Esophagus squamous epithelium (tissue), 5 donors: ENCODE data around the gene RAP1B. TPM values are rescaled to one million over a fixed set of nuclear protein-coding genes. Genes with fewer than 3 reads are reported as not detected.

Experiments
- DNase-seq: peaks from one replicate; lab custom pipeline; 2025; lab: John Stamatoyannopoulos, UW
- H3K27ac ChIP-seq, 4 donors: fragments of 200-600 bp; sonication (generic); one replicate each; pipeline ENCODE4 v1.5.1; 2016 to 2019; ENCODE audit warnings: mild to moderate bottlenecking in 1 of 4
- H3K27me3 ChIP-seq, 4 donors: fragments of 200-600 bp; sonication (generic); 1 replicate in 3 of 4; 2 replicates in 1 of 4; pipeline versions ENCODE4 v1.5.1 to v1.6.0; 2017 to 2021; ENCODE audit warnings: antibody characterized with exemption in 1 of 4
- H3K36me3 ChIP-seq, 3 donors: fragments of 200-600 bp; sonication (generic); one replicate each; pipeline ENCODE4 v1.5.1; 2016 to 2019
- H3K4me1 ChIP-seq, 3 donors: fragments of 200-600 bp; sonication (generic); one replicate each; pipeline ENCODE4 v1.5.1; 2017 to 2019
- H3K4me3 ChIP-seq, 4 donors: fragments of 200-600 bp; sonication (generic); 1 replicate in 3 of 4; 2 replicates in 1 of 4; pipeline ENCODE4 v1.5.1; 2016 to 2019; ENCODE audit warnings: mild to moderate bottlenecking in 2 of 4, moderate library complexity in 1 of 4
- H3K9me3 ChIP-seq, 3 donors: fragments of 200-600 bp; sonication (generic); one replicate each; pipeline ENCODE4 v1.5.1; 2016 to 2019
- POLR2A ChIP-seq, 4 donors: fragments of 450-650 bp; IDR thresholded peaks; one replicate each; pipeline ENCODE4 v1.6.1; 2017; ENCODE audit warnings: antibody characterized with exemption in 4 of 4, mild to moderate bottlenecking in 4 of 4, moderate library complexity in 3 of 4
- WGBS, 2 donors: methylation state at CpG; one replicate each; pipeline ENCODE4 v1.1.5; 2018; 5-methylcytosine and 5-hydroxymethylcytosine counted together
- intact Hi-C: fragments of 100-400 bp; cut with DNase I; formaldehyde crosslinking; loops from one replicate; pipeline ENCODE4 v1.15.0; 2022
- total RNA-seq, 4 donors: library from RNA; depleted of rRNA; stranded (reverse); fragments of >200 nt; gene quantifications; one replicate each; pipeline ENCODE4 v1.1.0, GENCODE V29; 2016
- TF ChIP-seq, protein P1 (sequence below), 6 experiments: fragments of 450-650 bp in 4 of 6; fragments of 200-600 bp in 2 of 6; sonication (generic) in 2 of 6; IDR thresholded peaks; one replicate each; pipeline ENCODE4 v1.5.1; 2016 to 2019; ENCODE audit warnings: antibody characterized with exemption in 6 of 6, mild to moderate bottlenecking in 4 of 6, moderate library complexity in 4 of 6
- donor health status: DM: yes; HTN: yes; CAD: no.

The RAP1B gene
- total RNA-seq: 100 to 1,000 TPM in 3 of 4 donors, 10 to 100 TPM in 1; 66.9 to 133 (median 120) TPM

DNA sequence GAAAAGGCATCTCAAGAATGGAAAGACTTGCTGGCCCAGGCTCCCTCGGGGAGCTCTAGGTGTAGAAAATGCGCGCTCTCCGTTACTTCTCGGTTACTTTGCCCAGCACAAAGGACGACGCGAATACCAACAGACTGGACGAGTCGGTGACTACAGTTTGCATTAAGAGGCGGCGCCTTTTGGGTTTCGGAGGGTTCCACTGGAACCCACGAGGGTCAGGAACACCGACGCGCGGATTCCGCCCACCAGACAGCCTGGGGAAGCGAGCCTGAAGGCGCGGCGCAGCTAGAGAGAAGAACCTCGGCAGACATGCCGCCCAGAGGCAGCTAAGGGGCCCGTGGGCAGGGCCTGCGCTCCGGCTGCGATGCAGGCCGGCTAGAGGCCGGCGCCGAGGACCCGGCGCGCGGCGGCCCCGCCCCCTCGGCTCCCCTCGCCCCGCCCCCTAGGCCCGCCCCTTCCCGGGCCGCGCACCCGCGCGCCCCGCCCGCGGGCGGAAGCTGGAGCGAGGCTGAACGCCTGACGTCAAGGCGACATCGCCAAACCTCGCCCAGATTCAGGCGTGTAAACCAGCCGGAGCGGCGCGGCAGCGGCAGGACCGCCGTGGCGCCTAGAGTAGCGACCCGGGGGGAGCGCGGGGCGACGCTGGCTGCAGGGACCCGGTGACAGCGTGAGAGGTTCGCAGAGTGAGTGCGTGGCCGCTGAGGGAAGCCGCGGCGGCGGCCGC is at the start of gene RAP1B:
RAP1B (plus strand) TSS at position 530 of the 724 bp plus-strand sequence. CDS start 37,826 bp downstream, outside the sequence.
- Histone ChIP-seq H3K36me3 (peaks cover 0 to 6% (median 0%) of the 10 kb centered on the region in 3 donors), H3K4me1 (peaks cover 10 to 49% (median 31%) of the 10 kb centered on the region in 3 donors), H3K4me3 (peak within 1 kb of the TSS; percentile 61 to 96 (median 90)), H3K27ac (peak within 1 kb of the TSS; percentile 95 to 100 (median 99)), H3K9me3 (no peaks in the 10 kb centered on the region), H3K27me3 (no peaks in the 10 kb centered on the region)
- TF ChIP-seq, protein P1, sequence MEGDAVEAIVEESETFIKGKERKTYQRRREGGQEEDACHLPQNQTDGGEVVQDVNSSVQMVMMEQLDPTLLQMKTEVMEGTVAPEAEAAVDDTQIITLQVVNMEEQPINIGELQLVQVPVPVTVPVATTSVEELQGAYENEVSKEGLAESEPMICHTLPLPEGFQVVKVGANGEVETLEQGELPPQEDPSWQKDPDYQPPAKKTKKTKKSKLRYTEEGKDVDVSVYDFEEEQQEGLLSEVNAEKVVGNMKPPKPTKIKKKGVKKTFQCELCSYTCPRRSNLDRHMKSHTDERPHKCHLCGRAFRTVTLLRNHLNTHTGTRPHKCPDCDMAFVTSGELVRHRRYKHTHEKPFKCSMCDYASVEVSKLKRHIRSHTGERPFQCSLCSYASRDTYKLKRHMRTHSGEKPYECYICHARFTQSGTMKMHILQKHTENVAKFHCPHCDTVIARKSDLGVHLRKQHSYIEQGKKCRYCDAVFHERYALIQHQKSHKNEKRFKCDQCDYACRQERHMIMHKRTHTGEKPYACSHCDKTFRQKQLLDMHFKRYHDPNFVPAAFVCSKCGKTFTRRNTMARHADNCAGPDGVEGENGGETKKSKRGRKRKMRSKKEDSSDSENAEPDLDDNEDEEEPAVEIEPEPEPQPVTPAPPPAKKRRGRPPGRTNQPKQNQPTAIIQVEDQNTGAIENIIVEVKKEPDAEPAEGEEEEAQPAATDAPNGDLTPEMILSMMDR (IDR thresholded peaks at IDR 0.05): no peak
- peak in 2 of 4 donors; percentile 96 to 99 for TF ChIP-seq POLR2A (IDR thresholded peaks at IDR 0.05)
- peak; percentile 73 for DNase-seq
- intact Hi-C loops: loop anchor here (10.0 kb wide), 2 partner anchors 74 to 246 kb away; partner anchors contain the start of gene NUP107
- 0% methylated on average over 13 to 23 of the region's 84 CpGs for WGBS, 2 donors

DNA sequence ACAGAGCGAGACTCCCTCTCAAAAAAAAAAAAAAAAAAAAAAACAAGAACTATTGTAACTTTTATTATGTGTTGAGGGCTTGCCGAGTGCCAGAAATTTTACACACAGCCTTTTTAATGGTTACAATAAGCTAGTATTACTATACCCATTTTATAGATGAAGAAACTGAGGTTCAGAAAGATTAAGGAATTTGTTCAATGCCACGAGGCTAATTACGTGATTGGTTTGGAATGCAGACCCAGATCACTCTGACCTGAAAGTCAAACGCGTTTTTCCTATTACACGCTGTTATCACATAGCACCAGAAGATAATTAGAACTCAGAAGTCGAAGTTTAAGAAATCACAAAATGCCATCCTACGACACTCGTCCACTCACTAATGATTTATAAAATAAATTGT is 48.9 kb upstream of the RAP1B start:
- no peak for DNase-seq
- Histone ChIP-seq H3K27me3 (no peaks in the 10 kb centered on the region), H3K27ac (no peak overlapping the region), H3K36me3 (no peaks in the 10 kb centered on the region), H3K4me1 (peaks cover 0 to 27% (median 8%) of the 10 kb centered on the region in 3 donors), H3K9me3 (no peaks in the 10 kb centered on the region), H3K4me3 (no peak overlapping the region)
- WGBS, 2 donors: 86 to 92% methylated on average over 10 of the region's 10 CpGs
- intact Hi-C loops: no loop called here
- TF ChIP-seq, protein P1 (IDR thresholded peaks at IDR 0.05): no peak
- TF ChIP-seq POLR2A (IDR thresholded peaks at IDR 0.05): no peak

DNA sequence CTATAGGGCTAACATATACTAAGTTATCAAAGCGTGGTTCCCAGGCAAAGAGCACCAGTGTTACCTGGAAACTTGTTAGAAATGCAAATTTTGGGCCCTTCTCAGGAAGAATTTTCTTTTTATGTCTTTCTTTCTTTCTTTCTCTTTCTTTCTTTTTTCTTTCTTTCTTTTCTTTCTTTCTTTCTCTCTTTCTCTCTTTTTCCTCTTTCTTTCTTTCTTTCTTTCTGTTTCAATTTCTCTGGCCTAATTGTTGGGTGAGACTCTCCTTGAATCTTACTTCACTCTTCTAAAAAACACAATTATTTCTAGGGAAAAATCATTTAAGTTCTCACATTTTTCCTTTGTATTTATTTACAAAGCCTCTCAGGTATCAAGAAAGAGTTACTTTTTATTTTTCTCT is 46.5 kb upstream of the RAP1B start:
- intact Hi-C loops: no loop called here
- no peak for TF ChIP-seq POLR2A (IDR thresholded peaks at IDR 0.05)
- TF ChIP-seq, protein P1 (IDR thresholded peaks at IDR 0.05): no peak
- Histone ChIP-seq H3K9me3 (no peaks in the 10 kb centered on the region), H3K4me3 (no peak overlapping the region), H3K4me1 (peaks cover 0 to 23% (median 8%) of the 10 kb centered on the region in 3 donors), H3K27me3 (no peaks in the 10 kb centered on the region), H3K36me3 (no peaks in the 10 kb centered on the region), H3K27ac (no peak overlapping the region)
- WGBS, 2 donors: 89 to 90% methylated on average over 1 of the region's 1 CpG
- no peak for DNase-seq

DNA sequence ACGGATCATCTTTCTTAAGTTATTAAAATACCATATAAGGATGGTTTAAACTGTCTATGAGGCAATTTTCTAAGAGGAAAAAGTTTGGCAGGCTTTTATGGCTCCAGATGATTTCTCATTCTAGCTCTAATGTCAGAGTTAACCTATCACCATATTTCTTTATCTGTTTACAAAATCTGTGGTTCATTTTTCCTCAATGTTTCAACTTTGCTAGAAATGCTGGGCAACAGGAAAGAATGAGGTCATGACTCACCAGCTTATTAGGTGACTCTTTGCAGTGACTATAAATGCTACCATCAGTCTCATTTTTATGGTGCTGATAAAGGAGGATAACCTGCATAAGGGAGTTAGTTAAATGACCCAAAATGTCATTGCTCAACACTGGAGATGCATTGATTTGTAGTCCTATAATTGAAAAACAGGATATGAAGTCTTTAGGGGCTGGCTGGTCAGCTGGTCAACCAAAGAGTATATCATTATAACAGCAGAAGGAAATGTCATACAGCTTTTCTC is 45.3 kb upstream of the RAP1B start:
- intact Hi-C loops: no loop called here
- Histone ChIP-seq H3K36me3 (no peaks in the 10 kb centered on the region), H3K9me3 (no peaks in the 10 kb centered on the region), H3K4me3 (no peak overlapping the region), H3K27me3 (no peaks in the 10 kb centered on the region), H3K4me1 (peaks cover 0 to 12% (median 2%) of the 10 kb centered on the region in 3 donors), H3K27ac (no peak overlapping the region)
- DNase-seq: no peak
- WGBS, 2 donors: 21 to 27% methylated on average over 1 of the region's 1 CpG
- TF ChIP-seq POLR2A (IDR thresholded peaks at IDR 0.05): no peak
- TF ChIP-seq, protein P1 (IDR thresholded peaks at IDR 0.05): no peak
